Lung (tissue), 12 donors: ENCODE results near the gene LCE7A. TPM values are rescaled to one million over a fixed set of nuclear protein-coding genes. Genes with fewer than 3 reads are reported as not detected.

Source experiments
- ATAC-seq: fragments of 200-7000 bp; cut with Tn5 transposase; one replicate; pipeline ENCODE4 v1.9.1; 2020; ENCODE audit warnings: moderate number of reproducible peaks; ENCODE audit not compliant: insufficient read depth, low FRiP score
- DNase-seq, 3 donors: peaks; one replicate each; pipeline ENCODE4 v3.0.0-alpha.2; 2013 to 2017
- H3K27ac ChIP-seq, 2 donors: one replicate each; pipeline ENCODE4 v1.5.1; 2013; ENCODE audit warnings: mild to moderate bottlenecking in 2 of 2, moderate library complexity in 2 of 2, control low read depth in 1 of 2, inconsistent platforms in 1 of 2, low read depth in 1 of 2, low read length in 1 of 2
- H3K27me3 ChIP-seq, 3 donors: one replicate each; pipeline ENCODE4 v1.5.1; 2013; ENCODE audit warnings: low read length in 2 of 3; ENCODE audit not compliant: control insufficient read depth in 3 of 3, insufficient read depth in 3 of 3
- H3K36me3 ChIP-seq, 4 donors: one replicate each; pipeline ENCODE4 v1.5.1; 2013; ENCODE audit warnings: low read length in 4 of 4, mild to moderate bottlenecking in 1 of 4, moderate library complexity in 1 of 4; ENCODE audit not compliant: control insufficient read depth in 4 of 4, insufficient read depth in 4 of 4
- H3K4me1 ChIP-seq, 5 donors: one replicate each; pipeline ENCODE4 v1.5.1; 2013; ENCODE audit warnings: low read length in 5 of 5, mild to moderate bottlenecking in 2 of 5, moderate library complexity in 1 of 5; ENCODE audit not compliant: control insufficient read depth in 5 of 5, insufficient read depth in 5 of 5
- H3K4me3 ChIP-seq: one replicate; pipeline ENCODE4 v1.5.1; 2013; ENCODE audit warnings: mild to moderate bottlenecking, control low read depth, moderate library complexity
- H3K9ac ChIP-seq, 2 donors: one replicate each; pipeline ENCODE4 v1.5.1; 2013; ENCODE audit warnings: low read length in 2 of 2, control low read depth in 1 of 2; ENCODE audit not compliant: insufficient read depth in 1 of 2
- H3K9me3 ChIP-seq, 4 donors: one replicate each; pipeline ENCODE4 v1.5.1; 2013; ENCODE audit warnings: low read length in 3 of 4, mild to moderate bottlenecking in 1 of 4, moderate library complexity in 1 of 4; ENCODE audit not compliant: control insufficient read depth in 4 of 4, insufficient read depth in 3 of 4
- WGBS, 2 donors: extraction: QIAGEN DNeasy Blood & Tissue Kit; methylation state at CpG; one replicate each; pipeline ENCODE4 v1.1.7; 2013; 5-methylcytosine and 5-hydroxymethylcytosine counted together
- polyA plus RNA-seq, 2 donors: library from polyadenylated mRNA; stranded (reverse); fragments of 200-250 nt; gene quantifications; one replicate each; pipeline ENCODE4 v1.2.1, GENCODE V29; 2013
- total RNA-seq, 2 donors: library from RNA; depleted of rRNA in 1 of 2; stranded (reverse); fragments of >200 nt in 1 of 2; gene quantifications; one replicate each; pipeline ENCODE4 v1.2.1, GENCODE V29; 2014 to 2021
- TF ChIP-seq, protein P1 (sequence below): IDR thresholded peaks from 2 replicates; pipeline ENCODE4 v1.5.1; 2012; ENCODE audit warnings: mild to moderate bottlenecking; ENCODE audit errors: control extremely low read depth, extremely low read depth
- donor health status: control.
- donor health status: control.
- donor health status: Bipolar disorder and iron deficiency.
- donor health status: healthy.
- donor health status: DM: yes; HTN: yes; CAD: no.

LCE7A gene
- total and polyA plus RNA-seq, 4 donors, result not detected

GRCh38 chr1:152860129-152860528 is 333 bp downstream of the LCE7A start:
- H3K27me3 ChIP-seq, result peaks cover 0 to 3% (median 0%) of the 10 kb centered on the region in 3 donors
- peaks cover 0 to 3% (median 0%) of the 10 kb centered on the region in 4 donors for H3K9me3 ChIP-seq
- H3K4me3 ChIP-seq, result no peak overlapping the region
- peaks cover 0 to 2% (median 0%) of the 10 kb centered on the region in 5 donors for H3K4me1 ChIP-seq
- 75 to 76% methylated on average over 3 of the region's 3 CpGs for WGBS, 2 donors
- no peaks in the 10 kb centered on the region for H3K36me3 ChIP-seq
- H3K27ac ChIP-seq, result no peak overlapping the region
- no peak overlapping the region for H3K9ac ChIP-seq
- TF ChIP-seq, protein P1, sequence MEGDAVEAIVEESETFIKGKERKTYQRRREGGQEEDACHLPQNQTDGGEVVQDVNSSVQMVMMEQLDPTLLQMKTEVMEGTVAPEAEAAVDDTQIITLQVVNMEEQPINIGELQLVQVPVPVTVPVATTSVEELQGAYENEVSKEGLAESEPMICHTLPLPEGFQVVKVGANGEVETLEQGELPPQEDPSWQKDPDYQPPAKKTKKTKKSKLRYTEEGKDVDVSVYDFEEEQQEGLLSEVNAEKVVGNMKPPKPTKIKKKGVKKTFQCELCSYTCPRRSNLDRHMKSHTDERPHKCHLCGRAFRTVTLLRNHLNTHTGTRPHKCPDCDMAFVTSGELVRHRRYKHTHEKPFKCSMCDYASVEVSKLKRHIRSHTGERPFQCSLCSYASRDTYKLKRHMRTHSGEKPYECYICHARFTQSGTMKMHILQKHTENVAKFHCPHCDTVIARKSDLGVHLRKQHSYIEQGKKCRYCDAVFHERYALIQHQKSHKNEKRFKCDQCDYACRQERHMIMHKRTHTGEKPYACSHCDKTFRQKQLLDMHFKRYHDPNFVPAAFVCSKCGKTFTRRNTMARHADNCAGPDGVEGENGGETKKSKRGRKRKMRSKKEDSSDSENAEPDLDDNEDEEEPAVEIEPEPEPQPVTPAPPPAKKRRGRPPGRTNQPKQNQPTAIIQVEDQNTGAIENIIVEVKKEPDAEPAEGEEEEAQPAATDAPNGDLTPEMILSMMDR, result no peak
- ATAC-seq, result no peak
- DNase-seq, result no peak

GRCh38 chr1:152861374-152861773 is 1.6 kb downstream of the LCE7A start:
- DNase-seq (no peak), ATAC-seq (no peak)
- peaks cover 0 to 5% (median 0%) of the 10 kb centered on the region in 5 donors for H3K4me1 ChIP-seq
- no peak overlapping the region for H3K27ac ChIP-seq
- no peak overlapping the region for H3K9ac ChIP-seq
- 75 to 82% methylated on average over 4 of the region's 4 CpGs for WGBS, 2 donors
- H3K4me3 ChIP-seq, result no peak overlapping the region
- H3K9me3 ChIP-seq, result peaks cover 0 to 3% (median 0%) of the 10 kb centered on the region in 4 donors
- H3K36me3 ChIP-seq, result no peaks in the 10 kb centered on the region
- peaks cover 0 to 3% (median 0%) of the 10 kb centered on the region in 3 donors for H3K27me3 ChIP-seq
- TF ChIP-seq, protein P1, result no peak

DNA sequence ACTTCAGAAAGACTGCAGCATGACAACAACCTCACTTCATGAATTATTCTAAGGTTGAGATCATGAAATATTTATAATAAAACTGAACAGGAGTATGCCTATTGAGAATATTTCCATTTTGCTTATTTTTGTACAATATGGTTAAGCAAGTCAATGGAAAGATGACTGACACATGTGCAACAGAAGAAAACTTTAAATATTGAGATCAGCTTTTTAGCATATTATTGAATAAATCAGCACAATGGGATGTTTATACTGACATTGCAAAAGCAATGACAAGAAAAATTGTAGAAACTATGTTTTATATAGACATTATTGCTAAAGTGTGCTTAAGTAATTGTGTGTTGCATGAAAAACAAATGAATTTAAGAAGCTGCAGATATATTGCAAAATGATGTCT is 4.6 kb downstream of the LCE7A start:
- H3K9ac ChIP-seq, result no peak overlapping the region
- H3K4me3 ChIP-seq, result no peak overlapping the region
- H3K4me1 ChIP-seq, result peaks cover 0 to 5% (median 0%) of the 10 kb centered on the region in 5 donors
- DNase-seq (no peak), ATAC-seq (no peak)
- no peaks in the 10 kb centered on the region for H3K9me3 ChIP-seq
- no peaks in the 10 kb centered on the region for H3K36me3 ChIP-seq
- H3K27ac ChIP-seq, result no peak overlapping the region
- peaks cover 0 to 3% (median 0%) of the 10 kb centered on the region in 3 donors for H3K27me3 ChIP-seq
- TF ChIP-seq, protein P1, result no peak

DNA sequence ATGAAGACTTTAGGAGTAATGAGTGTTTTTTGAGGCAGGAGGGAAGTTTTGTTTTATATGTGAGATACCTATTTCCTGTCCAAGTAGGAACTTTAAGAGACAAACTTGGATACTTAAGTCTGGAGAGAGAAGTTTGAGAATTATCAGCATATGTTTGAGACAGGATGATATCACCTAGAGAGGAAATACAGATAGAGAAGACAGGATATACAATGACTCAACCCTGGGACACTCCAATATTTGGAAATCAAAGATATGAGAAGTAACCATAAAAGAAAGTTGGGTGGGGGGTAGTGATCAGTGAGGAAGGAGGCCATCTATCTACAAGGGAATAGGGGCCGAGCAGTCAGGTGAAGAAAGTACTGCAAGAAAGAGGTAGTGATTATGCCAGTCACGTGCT is 6.5 kb downstream of the LCE7A start:
- Histone ChIP-seq H3K27me3 (no peaks in the 10 kb centered on the region), H3K36me3 (no peaks in the 10 kb centered on the region), H3K4me1 (peaks cover 0 to 5% (median 0%) of the 10 kb centered on the region in 5 donors), H3K9me3 (no peaks in the 10 kb centered on the region), H3K27ac (no peak overlapping the region), H3K9ac (no peak overlapping the region), H3K4me3 (no peak overlapping the region)
- WGBS, 2 donors, result 72 to 78% methylated on average over 2 of the region's 2 CpGs
- ATAC-seq, result no peak
- no peak for DNase-seq
- TF ChIP-seq, protein P1, result no peak
